Measurements from ENCODE around the gene SGCD. TPM values are rescaled to one million over a fixed set of nuclear protein-coding genes. Genes with fewer than 3 reads are reported as not detected.

Gene SGCD
- total RNA-seq, 2 experiments from 2014 or later = not detected

- Histone ChIP-seq H3K36me3 (ENCODE audit: insufficient read depth, low read length) (no peaks in the 10 kb centered on the region), H3K9me3 (ENCODE audit: control insufficient read depth in 1 of 2, insufficient read depth in 1 of 2, low read length in 2 of 2) (no peaks in the 10 kb centered on the region), H3K4me3 (ENCODE audit: low read length) (no peak overlapping the region), H3K27ac (ENCODE audit: low read depth in 1 of 2, low read length in 2 of 2) (no peak overlapping the region), H3K27me3 (ENCODE audit: control insufficient read depth in 1 of 2, insufficient read depth in 2 of 2, low read length in 2 of 2) (peaks cover 2 to 5% of the 10 kb centered on the region in 2 experiments), H3K4me1 (ENCODE audit: insufficient read depth, low read length) (no peaks in the 10 kb centered on the region)
- DNase-seq (no peak), ATAC-seq (ENCODE audit: poor library complexity) (no peak)
- POLR2A ChIA-PET = no interaction called here
- no peaks in the 10 kb centered on the region for H3K4me1 Mint-ChIP-seq (ENCODE audit: low read depth)
- TF ChIP-seq CTCF (IDR thresholded peaks at IDR 0.05) = no peak
- H3K4me3 Mint-ChIP-seq = no peak overlapping the region
- no peak overlapping the region for H3K27ac Mint-ChIP-seq
- H3K9me3 Mint-ChIP-seq = no peaks in the 10 kb centered on the region
- H3K36me3 Mint-ChIP-seq (ENCODE audit: low read depth) = no peaks in the 10 kb centered on the region
- CTCF ChIA-PET = no interaction called here
- intact Hi-C loops (cut with DNase I, micrococcal nuclease) = no loop called here
- peaks cover 56% of the 10 kb centered on the region for H3K27me3 Mint-ChIP-seq
Observed at GRCh38 chr5:156588306-156588705, 261.3 kb downstream of the SGCD start.

- Histone ChIP-seq H3K4me3 (ENCODE audit: low read length) (no peak overlapping the region), H3K27ac (ENCODE audit: low read depth in 1 of 2, low read length in 2 of 2) (no peak overlapping the region), H3K4me1 (ENCODE audit: insufficient read depth, low read length) (no peaks in the 10 kb centered on the region), H3K9me3 (ENCODE audit: control insufficient read depth in 1 of 2, insufficient read depth in 1 of 2, low read length in 2 of 2) (no peaks in the 10 kb centered on the region), H3K27me3 (ENCODE audit: control insufficient read depth in 1 of 2, insufficient read depth in 2 of 2, low read length in 2 of 2) (peaks cover 2 to 5% of the 10 kb centered on the region in 2 experiments), H3K36me3 (ENCODE audit: insufficient read depth, low read length) (no peaks in the 10 kb centered on the region)
- Mint-ChIP-seq H3K27ac (no peak overlapping the region), H3K4me3 (no peak overlapping the region), H3K27me3 (peaks cover 58% of the 10 kb centered on the region), H3K4me1 (ENCODE audit: low read depth) (no peaks in the 10 kb centered on the region), H3K9me3 (no peaks in the 10 kb centered on the region), H3K36me3 (ENCODE audit: low read depth) (no peaks in the 10 kb centered on the region)
- intact Hi-C loops (cut with DNase I, micrococcal nuclease) = no loop called here
- CTCF ChIA-PET = no interaction called here
- POLR2A ChIA-PET = no interaction called here
- ATAC-seq (ENCODE audit: poor library complexity) = no peak
- no peak for DNase-seq
- no peak for TF ChIP-seq CTCF (IDR thresholded peaks at IDR 0.05)
Observed at GRCh38 chr5:156589104-156589945, 262.4 kb downstream of the SGCD start.

- H3K4me3 Mint-ChIP-seq = no peak overlapping the region
- no peak overlapping the region for H3K27ac Mint-ChIP-seq
- no peak overlapping the region for H3K27ac ChIP-seq (ENCODE audit: low read depth in 1 of 2, low read length in 2 of 2)
- no peak for DNase-seq
- no peaks in the 10 kb centered on the region for H3K36me3 ChIP-seq (ENCODE audit: insufficient read depth, low read length)
- no peak for TF ChIP-seq CTCF (IDR thresholded peaks at IDR 0.05)
- H3K9me3 ChIP-seq (ENCODE audit: control insufficient read depth in 1 of 2, insufficient read depth in 1 of 2, low read length in 2 of 2) = no peaks in the 10 kb centered on the region
- no peaks in the 10 kb centered on the region for H3K4me1 ChIP-seq (ENCODE audit: insufficient read depth, low read length)
- ChIA-PET CTCF (no interaction called here), POLR2A (no interaction called here)
- H3K4me1 Mint-ChIP-seq (ENCODE audit: low read depth) = no peaks in the 10 kb centered on the region
- no peaks in the 10 kb centered on the region for H3K9me3 Mint-ChIP-seq
- intact Hi-C loops (cut with DNase I, micrococcal nuclease) = no loop called here
- no peak for ATAC-seq (ENCODE audit: poor library complexity)
- peaks cover 63% of the 10 kb centered on the region for H3K27me3 Mint-ChIP-seq
- H3K4me3 ChIP-seq (ENCODE audit: low read length) = no peak overlapping the region
- H3K27me3 ChIP-seq (ENCODE audit: control insufficient read depth in 1 of 2, insufficient read depth in 2 of 2, low read length in 2 of 2) = peaks cover 0 to 5% of the 10 kb centered on the region in 2 experiments
- no peaks in the 10 kb centered on the region for H3K36me3 Mint-ChIP-seq (ENCODE audit: low read depth)
Observed at GRCh38 chr5:156589946-156590216, 262.9 kb downstream of the SGCD start.

All from CD4-positive, alpha-beta T cell (primary cell).